Measurements from ENCODE around the gene NUMBL.
"Not testable (repeated sequence)": the region's sequence is repeated elsewhere in the genome, so short reads cannot be mapped to it uniquely, and the experiment has no call there.

DNA sequence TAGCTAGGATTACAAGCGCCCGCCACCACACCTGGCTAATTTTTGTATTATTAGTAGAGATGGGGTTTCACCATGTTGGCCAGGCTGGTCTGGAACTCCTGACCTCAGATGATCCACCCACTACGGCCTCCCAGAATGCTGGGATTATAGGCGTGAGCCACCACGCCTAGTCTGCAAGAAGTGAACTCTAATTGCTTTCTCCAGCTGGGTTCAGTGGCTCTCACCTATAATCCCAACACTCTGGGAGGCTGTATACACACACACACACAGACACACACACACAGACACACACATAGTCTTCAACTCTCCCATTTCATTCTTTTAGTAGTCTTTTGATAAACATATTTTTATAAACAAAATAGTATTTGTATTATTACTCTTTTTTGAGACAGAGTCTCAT, 39.6 kb upstream of the NUMBL start:
- TF ChIP-seq YY1 (IDR thresholded peaks at IDR 0.05; ENCODE audit: insufficient read depth, insufficient read length); ZNF274 (IDR thresholded peaks at IDR 0.05; ENCODE audit: low read depth, low read length); SUZ12 (IDR thresholded peaks at IDR 0.05; ENCODE audit: extremely low read depth, insufficient read depth, insufficient read length): not testable (repeated sequence)

Data from NT2/D1 (cell line).